HG03558 (cell line): ENCODE results near the gene PARD3.

Experiments
- ATAC-seq: cut with Tn5 transposase; IDR thresholded peaks from one replicate; pipeline ENCODE4 v1.9.1; 2021; ENCODE audit warnings: moderate number of reproducible peaks; ENCODE audit not compliant: unreplicated experiment; ENCODE audit errors: extremely low read depth

PARD3 gene

DNA sequence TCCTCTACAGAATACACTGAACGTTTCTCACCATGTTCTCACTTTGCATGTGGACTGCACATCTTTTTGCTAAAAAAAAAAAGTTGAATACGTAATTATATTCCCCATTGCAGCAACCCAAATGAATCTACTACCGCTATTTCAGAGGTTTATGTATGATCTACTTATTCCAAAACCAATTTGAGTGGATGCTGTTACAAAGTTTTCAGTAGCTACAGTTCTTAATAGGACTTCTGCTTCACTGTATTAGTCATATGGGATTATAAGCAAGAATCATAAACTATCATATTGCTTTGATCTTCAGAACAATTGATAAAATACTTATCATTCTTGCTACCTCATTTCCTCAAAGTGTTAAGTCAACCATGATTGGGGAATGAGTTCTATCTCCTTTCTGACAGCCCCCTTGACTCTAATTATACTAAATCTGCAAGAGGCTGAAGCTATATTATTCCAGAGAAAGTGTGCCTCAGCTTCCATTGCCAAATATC lies 257.0 kb downstream of the PARD3 start:
- no peak for ATAC-seq

DNA sequence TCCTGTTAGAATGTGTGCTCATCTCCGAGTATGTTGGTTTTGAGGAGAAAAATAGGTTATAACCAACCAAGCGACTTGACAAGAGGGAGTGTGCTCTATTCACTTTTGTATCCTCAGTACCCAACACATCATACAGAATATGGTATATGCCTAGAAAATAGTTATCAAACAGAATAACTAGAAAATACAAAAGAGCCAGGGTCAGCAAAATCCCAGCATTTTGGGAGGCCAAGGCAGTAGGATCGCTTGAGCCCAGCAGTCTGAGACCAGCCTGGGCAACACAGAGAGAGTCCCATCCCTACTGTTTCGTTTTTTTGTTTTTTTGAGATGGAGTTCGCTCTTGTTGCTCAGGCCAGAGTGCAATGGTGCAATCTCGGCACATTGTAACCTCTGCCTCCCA lies 257.9 kb downstream of the PARD3 start:
- no peak for ATAC-seq

DNA sequence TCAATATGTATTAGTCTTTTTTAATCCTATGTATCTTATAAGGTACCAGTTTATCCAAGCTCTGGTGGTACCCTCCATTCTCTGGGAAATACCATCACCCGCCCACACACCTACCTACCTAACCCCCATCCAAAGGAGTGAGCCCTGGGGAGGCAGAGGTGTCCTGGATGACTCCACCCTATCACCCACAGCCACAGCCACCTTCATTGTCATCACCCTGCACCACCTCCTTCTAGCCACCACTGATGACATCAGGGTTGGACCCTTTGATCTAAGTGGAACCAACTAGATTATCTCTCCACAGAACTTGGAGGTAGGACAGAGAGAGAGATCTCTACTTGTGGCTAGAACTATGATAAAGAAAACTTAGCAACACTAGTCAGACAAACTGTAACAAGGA lies 259.4 kb downstream of the PARD3 start:
- no peak for ATAC-seq

DNA sequence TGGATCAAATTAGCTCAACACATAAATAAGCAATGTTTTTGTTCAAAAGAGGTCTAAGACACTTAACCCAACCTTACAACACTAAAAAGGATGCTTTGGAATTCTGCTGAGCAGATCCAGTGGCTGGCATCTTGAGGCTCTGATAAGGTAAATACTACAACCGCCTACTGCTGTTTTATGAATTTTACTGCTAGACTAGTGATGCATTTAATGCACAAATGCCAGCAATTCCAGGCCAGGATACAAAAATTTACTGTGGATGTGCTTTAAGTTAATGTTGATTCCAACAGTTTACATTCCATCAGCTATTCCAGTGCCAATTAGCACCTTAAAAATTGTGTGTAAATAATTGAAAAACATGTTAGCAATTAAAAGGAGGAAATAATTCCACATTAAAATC lies 261.3 kb downstream of the PARD3 start:
- no peak for ATAC-seq

DNA sequence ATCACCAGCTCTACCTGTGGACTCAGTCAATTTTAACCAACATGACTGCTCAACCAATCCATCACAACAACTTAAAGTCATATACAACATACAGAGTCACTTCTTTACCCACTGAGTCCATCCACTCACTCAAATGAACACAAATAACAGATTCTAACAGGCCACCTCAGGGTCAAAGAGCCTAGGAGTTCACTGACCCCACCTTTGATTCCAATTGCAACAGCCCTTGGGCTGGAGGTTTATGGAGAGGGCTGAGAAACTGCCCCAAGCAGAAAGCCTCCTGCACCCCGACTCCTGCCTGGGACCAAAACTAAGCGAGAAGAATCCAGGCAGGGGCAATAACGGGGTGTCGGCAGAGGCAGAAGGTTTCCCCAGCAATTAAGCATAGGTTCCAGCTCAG lies 263.8 kb downstream of the PARD3 start:
- ATAC-seq: no peak

DNA sequence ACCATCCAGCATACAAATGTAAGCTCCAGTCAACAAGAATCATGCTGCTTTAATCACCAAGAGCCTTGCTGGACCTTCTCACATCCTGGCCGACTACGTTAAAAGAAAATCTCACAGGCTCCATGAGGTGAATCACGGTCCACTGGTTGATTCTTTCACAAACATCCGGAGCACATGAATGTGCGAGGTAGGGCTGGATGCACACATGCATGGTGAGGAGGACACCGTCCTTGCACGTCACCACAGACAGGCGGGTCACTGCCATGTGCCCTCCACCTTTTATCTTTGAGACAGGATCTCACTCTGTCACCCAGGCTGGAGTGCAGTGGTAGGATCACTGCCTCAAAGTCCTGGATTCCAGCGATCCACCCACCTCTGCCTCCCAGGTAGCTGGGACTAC lies 265.1 kb downstream of the PARD3 start:
- no peak for ATAC-seq

DNA sequence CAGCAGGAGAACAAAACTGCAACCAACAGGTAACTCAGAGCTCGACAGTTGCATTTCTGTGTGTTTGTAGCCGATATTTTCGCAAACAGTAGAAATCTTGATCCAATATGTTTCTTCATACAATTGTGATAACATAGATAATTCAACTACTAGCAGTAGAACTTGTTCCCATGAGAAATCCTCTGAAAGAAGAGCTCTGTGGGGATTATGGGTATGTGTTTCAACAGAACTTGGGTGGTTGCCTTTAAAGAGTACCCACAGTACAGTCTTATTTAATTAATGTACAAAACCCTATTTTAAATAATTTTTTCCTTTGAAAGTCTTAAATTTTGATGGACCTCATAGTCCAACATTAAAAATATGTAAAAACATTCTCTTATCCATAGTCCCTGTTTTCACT lies 266.1 kb downstream of the PARD3 start:
- ATAC-seq: no peak

DNA sequence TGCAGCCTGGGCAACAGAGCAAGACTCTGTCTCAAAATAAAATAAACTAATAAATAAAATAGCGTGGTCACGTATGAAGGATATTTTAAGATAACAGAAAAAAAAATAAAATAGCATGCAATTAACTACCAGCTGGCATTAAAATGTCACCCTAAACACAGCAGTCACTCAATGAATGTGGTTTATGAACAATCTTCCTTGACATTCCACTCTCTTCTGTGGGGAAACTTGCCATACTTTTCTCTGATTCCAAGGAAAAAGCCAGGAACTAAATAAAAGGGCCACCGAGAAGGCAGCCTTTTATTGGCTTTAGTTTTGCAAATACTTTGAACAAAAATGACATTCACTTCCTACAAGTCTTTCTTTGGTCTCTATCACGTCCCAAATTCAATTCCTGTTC lies 266.6 kb downstream of the PARD3 start:
- ATAC-seq: no peak

DNA sequence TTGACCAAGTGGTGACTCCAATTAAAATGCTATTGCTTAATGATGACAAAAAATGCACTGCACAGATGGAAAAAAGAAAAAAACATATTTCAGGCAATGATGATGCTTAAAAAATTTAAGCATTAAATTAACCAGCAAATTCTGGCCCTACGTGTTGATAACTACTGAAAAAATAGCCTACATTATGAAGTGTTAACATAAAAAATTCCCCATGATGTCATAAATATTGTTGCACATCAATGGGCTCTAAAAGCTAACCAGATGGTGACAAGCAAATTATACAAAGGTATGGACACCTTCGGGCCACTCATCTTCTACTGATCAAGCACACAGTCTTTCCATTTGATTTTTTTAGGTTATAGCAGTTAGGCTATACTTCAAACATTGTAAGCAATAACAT lies 267.4 kb downstream of the PARD3 start:
- no peak for ATAC-seq

DNA sequence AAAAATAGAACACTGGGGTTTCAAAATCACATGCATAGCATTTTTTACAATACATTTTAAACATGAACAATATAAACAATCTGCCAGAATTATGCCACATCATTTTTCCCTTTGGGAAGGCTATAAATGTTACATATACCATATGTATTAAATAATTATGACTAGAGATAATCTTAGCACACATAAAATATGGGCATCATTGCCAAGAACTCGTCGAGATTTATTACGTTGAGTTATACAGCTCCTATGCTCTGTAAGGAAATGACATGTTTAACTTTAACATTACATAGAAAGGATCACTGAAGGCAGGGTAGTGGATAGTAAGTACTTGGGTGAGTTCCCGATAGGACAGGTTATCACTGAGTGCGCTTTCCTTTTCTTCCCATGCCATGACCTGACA lies 267.8 kb downstream of the PARD3 start:
- no peak for ATAC-seq

DNA sequence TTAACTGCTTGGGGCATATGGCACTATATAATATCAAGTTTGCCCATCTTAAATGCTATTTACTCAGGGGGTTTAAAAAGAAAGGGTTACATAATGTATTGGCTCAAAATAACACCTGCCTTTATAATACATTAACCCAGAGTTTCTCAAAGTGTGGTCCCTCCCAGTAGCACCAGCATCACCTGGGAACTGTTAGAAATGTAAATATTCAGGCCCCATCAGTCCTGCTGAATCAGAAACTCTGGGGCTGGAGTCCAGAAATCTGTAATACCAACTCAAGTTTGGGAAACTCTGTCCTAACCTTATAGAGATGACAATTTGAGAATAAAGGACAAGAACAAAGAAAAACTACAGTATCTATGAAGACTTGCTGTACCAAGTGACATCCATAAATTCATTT lies 270.7 kb downstream of the PARD3 start:
- ATAC-seq: no peak

DNA sequence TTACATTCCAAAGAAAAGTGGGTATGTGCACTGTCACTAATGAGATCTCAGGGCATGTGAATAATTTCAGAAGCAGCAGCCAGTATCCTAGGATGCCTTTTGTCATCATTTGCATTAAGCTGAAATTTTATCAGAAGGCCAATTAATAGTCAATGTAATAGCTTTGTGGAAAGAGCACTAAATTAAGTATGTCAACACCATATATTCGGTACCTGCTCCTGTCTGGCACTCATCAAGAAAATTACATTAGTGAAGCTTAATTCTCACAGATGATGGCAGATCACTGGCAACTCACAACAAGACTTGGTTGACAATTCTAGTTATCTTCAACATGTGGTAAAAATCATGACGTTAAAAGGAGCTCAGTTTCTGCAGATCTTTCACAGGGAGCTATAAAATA lies 271.4 kb downstream of the PARD3 start:
- ATAC-seq: no peak

DNA sequence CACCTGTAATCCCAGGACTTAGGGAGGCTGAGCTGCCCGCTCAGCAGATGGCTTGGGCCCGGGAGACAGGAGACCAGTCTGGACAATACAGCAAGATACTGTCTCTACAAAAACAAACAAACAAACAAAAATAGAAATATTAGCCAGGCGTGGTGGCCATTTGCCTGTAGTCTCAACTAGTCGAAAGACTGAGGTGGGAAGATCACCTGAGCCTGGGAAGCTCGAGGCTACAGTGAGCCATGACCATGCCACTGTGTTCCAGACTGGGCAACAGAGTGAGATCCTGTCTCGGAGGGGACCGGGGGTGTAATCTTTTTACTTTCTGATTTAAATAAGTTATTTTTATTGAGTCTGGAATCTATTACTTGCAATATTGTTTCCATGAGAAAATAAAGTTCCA lies 274.6 kb downstream of the PARD3 start:
- ATAC-seq: no peak

DNA sequence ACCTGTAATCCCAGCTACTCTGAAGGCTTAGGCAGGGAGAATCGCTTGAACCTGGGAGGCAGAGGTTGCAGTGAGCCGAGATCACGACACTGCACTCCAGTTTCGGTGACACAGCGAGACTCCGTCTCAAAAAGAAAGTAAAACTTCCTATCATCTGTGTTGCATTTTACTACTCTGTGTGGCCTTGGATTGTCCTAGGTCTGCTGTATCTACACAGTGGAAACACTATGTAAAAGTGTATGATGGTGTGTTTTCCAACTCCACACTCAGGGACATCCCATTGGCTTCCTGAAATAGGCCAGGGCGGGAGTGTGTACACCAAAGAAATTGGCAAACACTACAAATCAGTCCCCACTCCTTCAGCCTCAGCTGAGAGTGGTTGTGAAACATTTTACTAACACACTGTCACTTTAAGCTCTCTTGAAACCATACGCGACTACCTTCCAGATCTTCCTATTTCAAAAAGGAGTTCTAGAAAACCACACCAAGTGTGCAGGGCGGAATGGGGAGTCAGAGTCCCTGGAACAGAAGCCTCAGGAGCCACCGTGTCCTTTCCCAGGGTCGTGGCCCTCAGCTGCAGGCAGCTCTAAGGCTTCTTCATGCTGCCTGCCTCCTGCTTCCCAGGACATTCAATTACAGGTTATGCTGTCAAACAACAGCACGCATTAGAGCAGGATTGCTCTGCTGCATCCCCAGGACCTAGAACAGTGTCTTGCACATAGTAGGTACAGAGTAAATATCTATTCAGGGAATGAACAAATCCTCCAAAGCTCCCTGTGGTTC lies 275.4 kb downstream of the PARD3 start:
- ATAC-seq: no peak

DNA sequence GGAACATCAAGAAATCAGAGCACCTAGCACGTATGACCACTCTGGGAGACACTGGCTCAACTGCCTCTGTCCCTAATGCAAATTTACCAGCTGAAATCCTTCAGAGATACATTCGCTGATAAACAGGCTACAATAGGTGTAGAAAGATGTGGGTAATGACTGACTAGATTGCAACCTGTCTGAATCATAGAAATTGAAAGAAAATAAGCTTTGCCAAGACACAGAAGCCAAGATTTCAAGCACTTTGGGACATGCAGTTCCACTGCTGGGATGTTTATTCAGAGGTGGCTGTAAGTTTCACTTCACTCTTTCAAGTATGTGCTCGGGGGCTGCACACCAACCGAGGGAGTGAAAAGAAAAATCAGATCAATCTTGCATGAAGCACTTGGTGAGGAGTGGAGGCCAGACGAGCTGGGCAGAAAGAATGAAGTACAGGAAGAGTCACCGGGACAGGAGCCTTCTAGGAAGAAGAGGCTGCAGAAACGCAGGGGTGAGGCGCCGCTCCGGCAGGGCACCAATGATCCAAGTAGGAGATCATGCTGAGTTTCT lies 276.7 kb downstream of the PARD3 start:
- ATAC-seq: peak; percentile 33

DNA sequence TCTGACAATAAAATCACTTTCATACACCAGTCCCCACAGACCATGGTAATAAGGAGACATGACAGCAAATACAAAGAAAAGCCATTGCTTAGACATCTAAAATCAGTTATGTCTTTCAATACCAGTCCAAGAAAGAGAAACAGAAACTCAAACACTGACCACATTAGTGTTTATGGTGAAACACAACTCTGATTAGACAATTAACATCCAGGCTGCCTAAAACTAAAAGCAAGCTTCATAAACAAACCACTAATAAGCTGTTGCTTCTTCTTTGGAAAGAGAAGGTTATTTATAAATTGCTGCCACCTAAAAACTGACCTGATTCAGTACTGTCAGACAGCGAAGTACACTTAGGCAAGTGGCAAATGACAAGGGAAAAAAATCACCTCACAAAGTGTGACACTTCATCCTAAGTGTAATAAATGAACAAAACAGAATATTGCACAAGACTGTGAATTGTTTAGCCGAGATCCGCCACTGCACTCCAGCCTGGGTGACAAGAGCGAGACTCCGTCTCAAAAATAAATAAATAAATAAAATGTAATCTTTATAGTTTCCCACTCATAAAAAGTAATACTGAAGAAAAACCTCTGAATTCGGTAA lies 277.4 kb downstream of the PARD3 start:
- peak; percentile 81 for ATAC-seq

DNA sequence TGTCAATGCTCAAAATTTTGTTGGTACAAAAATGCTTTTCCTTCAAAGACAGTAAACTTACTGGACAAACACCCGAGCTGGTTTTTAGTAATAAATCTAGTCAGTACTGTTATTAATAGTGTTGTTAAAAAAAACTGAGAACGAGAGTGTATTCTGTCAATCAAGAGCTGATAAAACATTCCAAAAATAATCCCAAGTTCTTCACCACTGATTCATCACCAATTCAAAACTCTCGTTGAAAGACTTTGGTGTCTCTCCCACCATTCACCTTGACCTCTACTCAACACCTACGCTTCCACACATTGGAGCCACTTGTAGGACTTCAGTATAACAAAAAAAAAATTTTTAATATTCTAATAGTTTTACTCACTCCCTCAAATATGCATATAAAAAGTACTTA lies 279.2 kb downstream of the PARD3 start:
- no peak for ATAC-seq

DNA sequence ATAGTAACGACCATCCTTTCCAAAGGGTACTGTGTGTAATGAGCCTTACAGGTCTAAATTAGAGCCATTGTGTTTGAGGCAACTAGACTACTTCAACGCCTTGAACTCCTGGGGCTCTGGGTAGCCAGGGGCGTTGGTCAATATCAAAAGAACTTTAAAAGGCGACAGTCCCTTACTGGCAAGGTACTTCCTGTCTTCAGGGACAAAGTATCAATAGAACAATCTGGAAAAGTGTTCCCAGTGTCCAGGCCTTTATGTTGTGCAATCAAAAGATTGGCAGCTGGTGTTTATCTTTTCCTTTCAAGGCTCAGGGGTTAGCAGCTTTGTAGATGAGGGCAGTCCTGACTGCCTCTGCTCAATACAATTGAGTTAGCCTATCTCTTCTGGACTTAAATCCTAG lies 284.3 kb downstream of the PARD3 start:
- ATAC-seq: no peak

DNA sequence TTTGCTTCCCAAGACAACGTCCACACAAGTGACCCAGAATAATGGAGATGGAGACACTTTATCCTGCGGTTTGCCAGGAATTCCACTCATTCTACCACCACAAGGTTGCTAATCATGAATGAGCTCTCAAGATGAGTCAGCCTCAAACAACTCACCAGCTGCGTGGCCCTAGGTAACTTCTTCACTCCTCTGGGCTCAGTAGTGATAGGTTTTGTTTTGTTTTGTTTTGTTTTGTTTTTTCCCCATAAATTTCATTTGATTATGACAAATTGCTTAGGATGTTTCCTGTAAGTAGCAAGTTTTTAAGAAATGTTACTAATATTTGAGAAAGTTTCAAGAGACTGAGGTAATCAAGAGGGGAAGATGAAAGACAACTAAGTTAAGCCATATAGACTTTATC lies 286.8 kb downstream of the PARD3 start:
- ATAC-seq: no peak

DNA sequence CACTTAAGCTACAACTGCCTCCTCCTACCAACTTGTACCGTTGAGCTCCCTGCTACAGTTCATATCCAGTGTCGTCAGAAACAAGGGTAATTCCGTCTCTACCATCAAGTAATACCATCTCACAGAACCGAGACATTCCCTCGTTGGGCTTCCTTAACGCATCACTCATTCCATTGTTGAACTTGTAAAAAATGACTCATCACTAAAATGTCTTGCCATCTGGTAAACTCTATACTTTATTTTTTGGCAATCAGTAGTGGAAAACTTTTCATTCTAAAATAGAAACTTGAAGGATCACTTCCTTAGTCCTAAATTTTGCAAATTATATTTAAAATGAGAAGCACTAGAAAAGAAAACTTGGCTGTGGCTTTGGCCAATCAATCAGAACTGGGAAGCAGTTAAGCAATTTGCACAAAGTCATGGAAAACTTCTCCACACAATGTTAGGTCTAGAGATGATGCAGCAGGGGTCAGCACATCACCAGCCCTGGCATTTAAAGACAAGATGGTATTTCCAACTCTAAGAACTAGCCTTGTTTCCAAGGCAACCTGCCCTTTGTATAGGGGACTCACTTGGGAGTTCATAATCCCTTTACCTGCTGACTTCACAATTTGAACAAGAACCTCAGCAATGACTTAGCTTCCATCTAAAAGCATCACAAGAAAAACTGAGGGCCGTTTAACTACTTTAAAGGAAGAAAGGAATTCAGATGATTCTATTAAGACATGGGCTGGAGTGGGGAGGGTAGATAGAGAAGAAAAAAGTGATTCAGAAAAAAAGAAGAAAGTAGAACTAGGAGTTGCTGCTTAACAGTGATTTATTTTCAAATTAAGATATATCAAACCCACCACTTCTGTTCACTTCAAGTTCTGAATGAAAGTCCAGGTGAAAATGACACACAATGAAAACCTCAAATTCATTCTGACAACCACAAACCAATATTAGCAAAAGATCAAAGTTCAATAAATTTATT lies 288.1 kb downstream of the PARD3 start:
- ATAC-seq: no peak

DNA sequence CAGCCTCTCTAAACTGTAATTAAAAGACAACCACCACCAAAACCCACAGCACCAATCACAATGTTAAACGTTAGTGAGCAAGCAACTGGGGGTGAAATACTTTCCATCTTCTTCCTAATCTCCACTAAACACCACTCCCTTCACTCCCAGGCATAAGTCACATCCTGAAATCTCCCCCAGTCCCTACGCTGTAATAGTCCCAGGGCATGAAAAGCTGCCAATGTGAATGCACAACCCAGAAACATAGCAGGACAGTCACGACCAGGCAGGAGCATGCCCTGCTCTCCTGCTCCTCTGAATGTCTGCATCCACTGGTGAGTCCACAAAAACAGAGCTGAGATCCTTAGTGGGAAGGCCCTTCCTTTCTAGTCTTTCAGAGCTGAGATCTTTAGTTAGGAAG lies 288.9 kb downstream of the PARD3 start:
- ATAC-seq: no peak
